Tibial nerve (tissue), 4 donors: ENCODE measurements around the gene CAPN7. TPM values are rescaled to one million over a fixed set of nuclear protein-coding genes. Genes with fewer than 3 reads are reported as not detected.
A peak's percentile ranks its signal among the peaks of the same experiment; 100 is the strongest.

ENCODE experiments used
- DNase-seq, 2 donors: peaks; one replicate each; pipeline ENCODE4 v3.0.0-alpha.2; 2019; ENCODE audit warnings: low spot score in 2 of 2
- H3K27ac ChIP-seq, 4 donors: fragments of 200-600 bp; sonication (generic) in 3 of 4; one replicate each; pipeline ENCODE4 v1.5.1; 2017 to 2019; ENCODE audit warnings: mild to moderate bottlenecking in 1 of 4
- H3K27me3 ChIP-seq, 2 donors: fragments of 200-600 bp; sonication (generic) in 1 of 2; one replicate each; pipeline versions ENCODE4 v1.5.1 to v1.6.0; 2017 to 2019
- H3K36me3 ChIP-seq, 3 donors: fragments of 200-600 bp; sonication (generic); one replicate each; pipeline ENCODE4 v1.5.1; 2018 to 2019
- H3K4me1 ChIP-seq, 4 donors: fragments of 200-600 bp; sonication (generic) in 3 of 4; one replicate each; pipeline ENCODE4 v1.5.1; 2017 to 2019
- H3K4me3 ChIP-seq, 4 donors: fragments of 200-600 bp; sonication (generic) in 3 of 4; one replicate each; pipeline ENCODE4 v1.5.1; 2017 to 2019; ENCODE audit warnings: mild to moderate bottlenecking in 1 of 4, moderate library complexity in 1 of 4
- H3K9me3 ChIP-seq, 4 donors: fragments of 200-600 bp; sonication (generic) in 3 of 4; one replicate each; pipeline ENCODE4 v1.5.1; 2017 to 2019
- EP300 ChIP-seq, 2 donors: sonication (generic); formaldehyde crosslinking; IDR thresholded peaks; one replicate each; pipeline ENCODE4 v1.6.1; 2017; ENCODE audit warnings: antibody characterized with exemption in 2 of 2, mild to moderate bottlenecking in 1 of 2
- POLR2A ChIP-seq, 2 donors: fragments of 450-650 bp; IDR thresholded peaks; one replicate each; pipeline ENCODE4 v1.6.1; 2017; ENCODE audit warnings: antibody characterized with exemption in 2 of 2, mild to moderate bottlenecking in 2 of 2, moderate library complexity in 2 of 2
- WGBS, 2 donors: methylation state at CpG; one replicate each; pipeline ENCODE4 v1.1.5; 2018; 5-methylcytosine and 5-hydroxymethylcytosine counted together
- total RNA-seq, 4 donors: library from RNA; depleted of rRNA; stranded (reverse); fragments of >200 nt; gene quantifications; one replicate each; pipeline ENCODE4 v1.1.0, GENCODE V29; 2016
- TF ChIP-seq, protein P1 (sequence below), 5 experiments: fragments of 200-600 bp in 3 of 5; fragments of 450-650 bp in 2 of 5; sonication (generic) in 3 of 5; IDR thresholded peaks; one replicate each; pipeline ENCODE4 v1.5.1; 2016 to 2019; ENCODE audit warnings: antibody characterized with exemption in 5 of 5, mild to moderate bottlenecking in 3 of 5, moderate library complexity in 2 of 5

Gene CAPN7
- total RNA-seq, 4 donors from 2014 or later: 57.9 to 82.0 (median 74.2) TPM

DNA sequence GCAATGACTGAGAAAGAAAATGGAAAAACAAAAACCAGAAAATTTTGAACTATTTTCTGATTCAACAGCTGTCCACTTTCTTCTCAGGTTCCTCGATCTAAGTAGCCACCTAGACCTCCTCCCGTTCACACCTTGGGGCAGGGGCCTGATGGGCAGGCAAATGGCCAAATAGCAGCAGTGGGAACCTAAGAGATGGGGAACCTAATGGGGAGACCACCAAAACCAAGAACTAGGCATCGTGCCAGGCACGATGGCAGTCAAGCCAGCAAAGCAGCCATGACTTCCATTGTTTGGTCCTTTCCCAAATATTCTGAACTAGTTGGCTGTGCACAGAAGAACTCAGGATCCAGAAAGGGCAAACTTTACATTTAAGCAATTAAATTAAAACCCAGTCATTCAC is 57.1 kb downstream of the CAPN7 start:
- H3K27me3 ChIP-seq: no peaks in the 10 kb centered on the region
- H3K9me3 ChIP-seq: no peaks in the 10 kb centered on the region
- H3K4me3 ChIP-seq: no peak overlapping the region
- 79% methylated on average over 4 of the region's 4 CpGs for WGBS, 2 donors
- H3K4me1 ChIP-seq: peaks cover 0 to 64% (median 18%) of the 10 kb centered on the region in 4 donors
- peak in 1 of 2 donors; percentile 7 for DNase-seq
- TF ChIP-seq POLR2A (IDR thresholded peaks at IDR 0.05) (no peak), EP300 (IDR thresholded peaks at IDR 0.05) (no peak)
- TF ChIP-seq, protein P1, sequence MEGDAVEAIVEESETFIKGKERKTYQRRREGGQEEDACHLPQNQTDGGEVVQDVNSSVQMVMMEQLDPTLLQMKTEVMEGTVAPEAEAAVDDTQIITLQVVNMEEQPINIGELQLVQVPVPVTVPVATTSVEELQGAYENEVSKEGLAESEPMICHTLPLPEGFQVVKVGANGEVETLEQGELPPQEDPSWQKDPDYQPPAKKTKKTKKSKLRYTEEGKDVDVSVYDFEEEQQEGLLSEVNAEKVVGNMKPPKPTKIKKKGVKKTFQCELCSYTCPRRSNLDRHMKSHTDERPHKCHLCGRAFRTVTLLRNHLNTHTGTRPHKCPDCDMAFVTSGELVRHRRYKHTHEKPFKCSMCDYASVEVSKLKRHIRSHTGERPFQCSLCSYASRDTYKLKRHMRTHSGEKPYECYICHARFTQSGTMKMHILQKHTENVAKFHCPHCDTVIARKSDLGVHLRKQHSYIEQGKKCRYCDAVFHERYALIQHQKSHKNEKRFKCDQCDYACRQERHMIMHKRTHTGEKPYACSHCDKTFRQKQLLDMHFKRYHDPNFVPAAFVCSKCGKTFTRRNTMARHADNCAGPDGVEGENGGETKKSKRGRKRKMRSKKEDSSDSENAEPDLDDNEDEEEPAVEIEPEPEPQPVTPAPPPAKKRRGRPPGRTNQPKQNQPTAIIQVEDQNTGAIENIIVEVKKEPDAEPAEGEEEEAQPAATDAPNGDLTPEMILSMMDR (IDR thresholded peaks at IDR 0.05): no peak
- peaks cover 2 to 50% (median 5%) of the 10 kb centered on the region in 3 donors for H3K36me3 ChIP-seq
- peak overlapping the region in 3 of 4 donors; percentile 35 to 91 (median 59) for H3K27ac ChIP-seq

DNA sequence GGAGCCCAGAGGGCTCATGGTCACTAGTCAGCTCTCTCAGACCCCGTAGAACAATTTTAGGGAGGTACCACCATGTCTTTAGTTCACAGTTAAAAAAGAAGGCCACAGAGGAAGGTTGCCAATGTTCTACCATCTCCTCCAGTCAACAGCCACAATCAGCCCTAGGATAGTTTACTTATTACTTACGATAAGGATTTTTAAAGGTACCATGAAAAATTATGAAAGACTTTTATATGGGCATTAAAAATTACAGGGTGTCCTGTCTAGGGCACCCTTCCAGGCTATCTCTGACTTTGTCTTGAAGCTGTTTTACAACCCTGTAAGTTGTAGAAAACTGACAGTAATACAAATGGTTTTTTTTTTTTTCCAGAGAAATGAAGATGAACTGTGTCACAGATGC is 57.9 kb downstream of the CAPN7 start:
- no peaks in the 10 kb centered on the region for H3K27me3 ChIP-seq
- WGBS, 2 donors: 59 to 60% methylated on average over 2 of the region's 2 CpGs
- peak in 1 of 2 donors; percentile 3 for DNase-seq
- H3K4me1 ChIP-seq: peaks cover 0 to 72% (median 25%) of the 10 kb centered on the region in 4 donors
- peaks cover 2 to 42% (median 5%) of the 10 kb centered on the region in 3 donors for H3K36me3 ChIP-seq
- no peak overlapping the region for H3K4me3 ChIP-seq
- no peaks in the 10 kb centered on the region for H3K9me3 ChIP-seq
- peak overlapping the region; percentile 35 to 91 (median 62) for H3K27ac ChIP-seq
- TF ChIP-seq, protein P1 (IDR thresholded peaks at IDR 0.05): no peak
- TF ChIP-seq POLR2A (IDR thresholded peaks at IDR 0.05) (no peak), EP300 (IDR thresholded peaks at IDR 0.05) (no peak)

DNA sequence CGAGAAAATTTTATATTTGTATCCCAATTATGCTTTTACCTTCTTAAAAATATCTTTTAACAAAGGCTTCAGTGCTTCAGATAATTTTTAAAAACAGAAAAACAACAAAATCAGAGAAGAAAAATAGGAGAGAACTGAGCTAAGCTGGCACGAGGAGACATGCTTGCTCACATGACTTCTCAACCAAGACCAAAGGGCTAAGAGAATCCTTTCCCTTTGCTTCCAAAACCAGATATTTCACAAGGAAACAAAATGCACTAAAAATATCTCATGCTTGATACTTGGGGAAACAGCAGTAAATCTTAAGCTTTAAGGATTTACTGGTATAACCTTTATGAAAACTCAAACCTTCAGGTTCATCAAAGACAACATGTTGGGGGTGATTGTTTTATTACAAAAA is 58.4 kb downstream of the CAPN7 start:
- Histone ChIP-seq H3K9me3 (no peaks in the 10 kb centered on the region), H3K4me3 (no peak overlapping the region), H3K4me1 (peaks cover 0 to 78% (median 30%) of the 10 kb centered on the region in 4 donors), H3K27ac (peak overlapping the region in 3 of 4 donors; percentile 41 to 91 (median 84)), H3K27me3 (no peaks in the 10 kb centered on the region), H3K36me3 (peaks cover 2 to 40% (median 5%) of the 10 kb centered on the region in 3 donors)
- peak in 1 of 2 donors; percentile 4 for DNase-seq
- 48 to 56% methylated on average over 2 of the region's 2 CpGs for WGBS, 2 donors
- TF ChIP-seq POLR2A (IDR thresholded peaks at IDR 0.05) (no peak), EP300 (IDR thresholded peaks at IDR 0.05) (peak in 1 of 2 donors; percentile 63)

DNA sequence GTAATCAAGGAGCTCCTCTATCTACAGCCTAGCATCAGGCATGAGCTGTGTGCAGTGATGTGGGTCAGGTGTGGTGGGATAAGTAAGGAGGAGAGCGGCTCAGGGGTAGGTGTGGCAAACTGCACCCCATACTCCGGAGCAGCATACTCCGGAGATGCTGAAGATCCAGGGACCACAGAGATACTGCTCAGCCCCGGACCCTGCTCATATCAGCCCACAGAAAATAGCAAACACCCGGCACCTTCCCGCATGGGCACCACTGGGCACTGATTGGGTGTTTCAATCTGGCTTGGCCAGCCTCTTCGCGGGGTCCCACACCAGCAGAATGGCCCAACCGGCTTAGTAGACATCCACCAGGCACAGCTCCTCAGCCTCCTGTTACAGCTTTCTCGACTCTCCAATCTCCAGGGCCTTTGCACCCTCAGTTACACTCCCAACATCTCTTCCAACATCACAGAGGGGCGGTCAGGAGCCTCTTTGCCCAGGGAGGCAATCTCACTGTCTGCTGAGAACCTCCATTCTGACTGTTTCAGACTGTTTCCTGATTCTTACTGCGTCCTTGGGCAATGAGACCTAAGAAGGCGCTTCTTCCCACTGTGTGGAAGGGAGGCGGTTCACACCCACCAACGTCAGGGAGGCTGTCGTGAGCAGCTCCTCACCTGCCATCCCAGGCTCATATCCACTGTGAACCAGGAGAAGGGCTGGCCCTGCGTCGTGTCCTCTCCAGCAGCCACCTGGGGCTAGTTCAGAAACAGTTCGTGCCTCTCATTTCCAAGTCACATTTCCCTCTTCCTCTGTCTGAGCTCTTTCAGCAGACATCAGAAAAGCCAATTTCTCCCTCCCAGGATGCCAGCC is 59.8 kb downstream of the CAPN7 start:
- H3K4me3 ChIP-seq: no peak overlapping the region
- WGBS, 2 donors: 81 to 82% methylated on average over 19 of the region's 19 CpGs
- H3K9me3 ChIP-seq: no peaks in the 10 kb centered on the region
- DNase-seq: no peak
- no peaks in the 10 kb centered on the region for H3K27me3 ChIP-seq
- TF ChIP-seq, protein P1 (IDR thresholded peaks at IDR 0.05): no peak
- TF ChIP-seq EP300 (IDR thresholded peaks at IDR 0.05): no peak
- no peak for TF ChIP-seq POLR2A (IDR thresholded peaks at IDR 0.05)
- H3K36me3 ChIP-seq: peaks cover 2 to 26% (median 5%) of the 10 kb centered on the region in 3 donors
- H3K27ac ChIP-seq: peak overlapping the region in 2 of 4 donors; percentile 84 to 91
- H3K4me1 ChIP-seq: peaks cover 0 to 88% (median 42%) of the 10 kb centered on the region in 4 donors

DNA sequence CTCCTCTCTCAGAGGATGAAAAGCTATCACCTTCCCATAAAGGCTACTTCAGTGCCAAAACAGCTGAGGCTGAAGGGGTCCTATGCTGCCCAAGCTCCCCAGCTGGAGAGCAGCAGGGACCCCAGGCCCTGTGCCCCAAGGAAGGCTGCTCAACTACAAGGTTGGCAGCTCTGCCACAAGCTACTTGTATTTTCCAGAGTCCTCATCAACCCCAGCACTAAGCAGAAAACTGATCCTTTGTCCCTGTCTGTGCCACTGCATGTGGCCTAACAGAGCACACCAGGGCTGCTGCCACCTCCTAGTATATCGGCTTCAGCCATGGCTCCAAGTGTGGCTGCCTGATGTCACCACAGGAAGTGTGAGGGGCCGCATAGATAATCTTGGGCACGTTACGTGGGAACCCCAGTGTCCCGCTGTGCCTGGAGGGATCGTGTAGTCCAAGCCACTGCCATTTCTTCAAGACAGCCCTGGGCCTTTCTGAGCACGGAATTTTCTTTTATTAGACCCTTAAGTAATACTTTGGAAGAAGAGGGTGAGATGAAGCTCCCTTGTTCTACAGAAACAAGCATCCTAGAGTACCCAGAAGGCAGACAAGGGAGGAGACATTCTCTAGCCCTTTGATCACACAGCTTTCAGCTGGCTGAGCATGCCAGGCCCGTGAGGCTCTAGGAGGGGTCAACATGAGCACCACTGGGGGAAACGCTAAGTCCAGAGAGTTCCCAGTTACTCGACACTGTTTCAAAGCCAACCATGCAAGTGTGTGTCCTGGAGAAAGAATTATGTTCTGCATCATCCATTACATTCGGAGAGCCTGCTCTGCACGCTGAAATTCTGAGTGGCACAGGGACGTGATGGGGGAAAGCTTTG is 60.7 kb downstream of the CAPN7 start:
- H3K4me1 ChIP-seq: peaks cover 0 to 83% (median 42%) of the 10 kb centered on the region in 4 donors
- TF ChIP-seq, protein P1 (IDR thresholded peaks at IDR 0.05): no peak
- TF ChIP-seq EP300 (IDR thresholded peaks at IDR 0.05): no peak
- TF ChIP-seq POLR2A (IDR thresholded peaks at IDR 0.05): no peak
- WGBS, 2 donors: 41 to 64% methylated on average over 13 of the region's 13 CpGs
- H3K9me3 ChIP-seq: no peaks in the 10 kb centered on the region
- H3K36me3 ChIP-seq: peaks cover 0 to 17% (median 2%) of the 10 kb centered on the region in 3 donors
- no peak for DNase-seq
- H3K27me3 ChIP-seq: no peaks in the 10 kb centered on the region
- H3K4me3 ChIP-seq: no peak overlapping the region
- peak overlapping the region in 2 of 4 donors; percentile 84 to 91 for H3K27ac ChIP-seq
